K562 (cell line): ENCODE results near the gene WASF2. TPM values are rescaled to one million over a fixed set of nuclear protein-coding genes. Genes with fewer than 3 reads are reported as not detected.
"Not testable (repeated sequence)": the region's sequence is repeated elsewhere in the genome, so short reads cannot be mapped to it uniquely, and the experiment has no call there.

ENCODE experiments used
- ATAC-seq: fragments of 200-7000 bp; cut with Tn5 transposase; 3 replicates; pipeline ENCODE4 v1.9.1; 2020; ENCODE audit warnings: moderate library complexity
- BruUV-seq: library from RNA; stranded (reverse); fragments of 400-500 nt; replicated peaks from 2 replicates; lab custom pipeline; 2021; lab: Mats Ljungman, UMichigan
- CTCF ChIA-PET: fragments of 300-600 bp; formaldehyde crosslinking; extraction: SDS; loops from one replicate; lab custom pipeline; 2021; ENCODE audit warnings: low intra/inter-chr PET ratio; lab: Yijun Ruan, JAX
- POLR2A ChIA-PET: fragments of 300-600, 350-650 bp; sonication (Branson Sonifier 250); formaldehyde crosslinking; extraction: SDS; loops from one replicate; lab custom pipeline; 2021; ENCODE audit warnings: antibody characterized with exemption, inconsistent platforms; lab: Yijun Ruan, JAX
- DNase-seq, 4 experiments: peaks; one replicate each; pipeline versions ENCODE4 v3.0.0 to v3.0.0-alpha.2; 2011 to 2018; ENCODE audit warnings: low spot score in 3 of 4, mixed read lengths in 3 of 4; ENCODE audit errors: extremely low read depth in 1 of 4
- FAIRE-seq: peaks from 2 replicates; lab custom pipeline; 2011; peaks lifted over from hg19 to GRCh38; lab: Jason Lieb, UNC
- H2AFZ ChIP-seq: 2 replicates; pipeline ENCODE4 v1.6.0; 2011; ENCODE audit warnings: low read depth, low read length, control low read depth, inconsistent platforms
- H3K27ac ChIP-seq: fragments of 200-600 bp; 3 replicates; pipeline ENCODE4 v1.8.0; 2011; ENCODE audit warnings: low read depth, mild to moderate bottlenecking, control low read depth, inconsistent platforms, low read length, moderate library complexity, mixed read lengths; ENCODE audit errors: extremely low read depth
- H3K27me3 ChIP-seq, 2 experiments: fragments of 300-600 bp in 1 of 2; 2 replicates in 1 of 2; 3 replicates in 1 of 2; pipeline versions ENCODE4 v1.6.0 to v1.8.0; 2011; ENCODE audit warnings: inconsistent platforms in 2 of 2, low read length in 2 of 2, mild to moderate bottlenecking in 1 of 2, mixed read lengths in 1 of 2, moderate library complexity in 1 of 2; ENCODE audit not compliant: control insufficient read depth in 2 of 2, insufficient read depth in 2 of 2
- H3K36me3 ChIP-seq: fragments of 300-600 bp; 3 replicates; pipeline ENCODE4 v1.8.0; 2011; ENCODE audit warnings: mild to moderate bottlenecking, low read length, inconsistent platforms; ENCODE audit not compliant: control insufficient read depth, insufficient read depth
- H3K4me1 ChIP-seq, 2 experiments: fragments of 200-600 bp in 1 of 2; replicated peaks in 1 of 2; 2 replicates in 1 of 2; 3 replicates in 1 of 2; pipeline versions ENCODE4 v1.5.1 to v1.8.0; 2011; ENCODE audit warnings: inconsistent platforms in 2 of 2, low read length in 2 of 2, mild to moderate bottlenecking in 1 of 2, mixed read lengths in 1 of 2, moderate library complexity in 1 of 2; ENCODE audit not compliant: control insufficient read depth in 2 of 2, insufficient read depth in 2 of 2
- H3K4me2 ChIP-seq: 2 replicates; pipeline ENCODE4 v1.6.1; 2011; ENCODE audit warnings: low read length, control low read depth, inconsistent platforms, mixed read lengths; ENCODE audit not compliant: insufficient read depth
- H3K4me3 ChIP-seq: fragments of 200-600 bp; sonication (generic), shearing (Covaris generic); 2 replicates; pipeline ENCODE4 v1.5.1; 2016; ENCODE audit warnings: control low read depth, inconsistent platforms
- H3K79me2 ChIP-seq: fragments of 200-600 bp; 3 replicates; pipeline ENCODE4 v1.8.0; 2011; ENCODE audit warnings: low read length, inconsistent platforms; ENCODE audit not compliant: control insufficient read depth, insufficient read depth
- H3K9ac ChIP-seq, 2 experiments: 2 replicates each; pipeline versions ENCODE4 v1.6.0 to v1.6.1; 2011; ENCODE audit warnings: low read depth in 2 of 2, low read length in 2 of 2, control low read depth in 1 of 2, inconsistent platforms in 1 of 2, mild to moderate bottlenecking in 1 of 2, mixed read lengths in 1 of 2; ENCODE audit not compliant: insufficient read depth in 1 of 2
- H3K9me1 ChIP-seq: one replicate; pipeline ENCODE4 v1.6.0; 2011; ENCODE audit warnings: inconsistent platforms, mild to moderate bottlenecking, low read length, moderate library complexity; ENCODE audit not compliant: control insufficient read depth, insufficient read depth
- H3K9me3 ChIP-seq: replicated peaks from 2 replicates; pipeline ENCODE4 v1.5.1; 2011; ENCODE audit warnings: low read depth, low read length, inconsistent platforms; ENCODE audit not compliant: control insufficient read depth, insufficient read depth
- H4K20me1 ChIP-seq: replicated peaks from 2 replicates; pipeline ENCODE4 v1.6.1; 2011; ENCODE audit warnings: low read length, inconsistent platforms, mixed read lengths; ENCODE audit not compliant: control insufficient read depth, insufficient read depth
- CAMTA2 ChIP-seq: fragments of 250-450 bp; sonication (Bioruptor Pico); conservative IDR thresholded peaks from 2 replicates; pipeline ENCODE4 v1.5.1; 2022
- ETV1 ChIP-seq: fragments of 450-650 bp; conservative IDR thresholded peaks from 2 replicates; pipeline ENCODE4 v1.6.1; 2016; ENCODE audit warnings: missing genetic modification characterization, control low read depth, low read depth, missing compliant biosample characterization
- HNRNPK ChIP-seq: fragments of 200-400 bp; formaldehyde crosslinking; IDR thresholded peaks from one replicate; pipeline ENCODE4 v1.6.1; 2018; ENCODE audit warnings: mild to moderate bottlenecking, low read depth, low read length; ENCODE audit not compliant: poor library complexity, severe bottlenecking
- NCOA2 ChIP-seq, 2 experiments: fragments of 450-650 bp; IDR thresholded peaks; 2 replicates each; pipeline ENCODE4 v1.6.1; 2018; ENCODE audit warnings: mild to moderate bottlenecking in 2 of 2, moderate library complexity in 1 of 2; ENCODE audit not compliant: partially characterized antibody in 2 of 2
- NRF1 ChIP-seq, 2 experiments: fragments of 450-650 bp; IDR thresholded peaks in 1 of 2; conservative IDR thresholded peaks in 1 of 2; 2 replicates each; pipeline ENCODE4 v1.6.1; 2014; ENCODE audit warnings: mild to moderate bottlenecking in 2 of 2
- STAG1 ChIP-seq: sonication (generic); formaldehyde crosslinking; IDR thresholded peaks from 2 replicates; pipeline ENCODE4 v1.5.0; 2020; ENCODE audit warnings: missing genetic modification reagents, borderline replicate concordance
- ZNF146 ChIP-seq: IDR thresholded peaks from one replicate; pipeline ENCODE4 v1.6.1; 2018; ENCODE audit warnings: missing compliant biosample characterization; ENCODE audit not compliant: unreplicated experiment
- ZNF384 ChIP-seq: IDR thresholded peaks from 2 replicates; pipeline ENCODE4 v1.6.1; 2012; ENCODE audit warnings: low read depth, low read length, improper control_type of control experiment
- ZNF77 ChIP-seq: fragments of 250-450 bp; sonication (Bioruptor Pico); IDR thresholded peaks from 2 replicates; pipeline ENCODE4 v1.5.0; 2020
- ZNF830 ChIP-seq: fragments of 250-450 bp; sonication (Bioruptor Pico); IDR thresholded peaks from 2 replicates; pipeline ENCODE4 v1.5.0; 2021; ENCODE audit warnings: mild to moderate bottlenecking
- WGBS: fragments of 100-300 bp; shearing (Covaris generic); methylation state at CpG from one replicate; pipeline ENCODE4 v1.1.6; 2016; ENCODE audit warnings: low coverage, mixed read lengths; ENCODE audit not compliant: insufficient coverage; ENCODE audit errors: missing lambda C conversion rate; 5-methylcytosine and 5-hydroxymethylcytosine counted together
- in situ Hi-C: fragments of 300-500 bp; cut with MboI; formaldehyde crosslinking; loops from 4 replicates; pipeline ENCODE4 v1.15.0; 2018; ENCODE audit warnings: inconsistent platforms, mixed read lengths
- intact Hi-C: fragments of 100-400 bp; cut with micrococcal nuclease; formaldehyde crosslinking; loops from 2 replicates; pipeline ENCODE4 v1.14.2; 2022
- polyA plus RNA-seq, 8 experiments: library from polyadenylated mRNA; depleted of rRNA in 4 of 8; stranded (reverse) in 5 of 8; unstranded in 3 of 8; fragments of >200 nt; fragmentation: Nextera tagmentation in 2 of 8; fragmentation: Illumina TruSeq in 1 of 8; extraction: Ambion mirVana in 2 of 8; extraction: Trizol in 1 of 8; gene quantifications; 2 replicates each; pipeline versions ENCODE4 v1.2.1 to v1.2.3, GENCODE V29; 2011 to 2014; ENCODE audit warnings: inconsistent platforms in 1 of 8, missing spikeins in 1 of 8
- total RNA-seq, 7 experiments: library from RNA; depleted of rRNA in 6 of 7; stranded (reverse); fragments of >200 nt in 6 of 7; fragmentation: Illumina TruSeq in 2 of 7; extraction: Trizol in 2 of 7; gene quantifications; 2 replicates each; pipeline versions ENCODE4 v1.2.1 to v1.2.3, GENCODE V29; 2011 to 2021; ENCODE audit warnings: low replicate concordance in 1 of 7
- TF ChIP-seq, protein P1 (sequence below): sonication (generic); formaldehyde crosslinking; IDR thresholded peaks from 2 replicates; pipeline ENCODE4 v1.8.0; 2022; ENCODE audit warnings: mild to moderate bottlenecking, missing genetic modification reagents
- TF ChIP-seq, protein P2 (sequence below): fragments of 250-450 bp; sonication (Bioruptor Pico); IDR thresholded peaks from 2 replicates; pipeline ENCODE4 v1.5.0; 2021
- TF ChIP-seq, protein P3 (sequence below): conservative IDR thresholded peaks from 2 replicates; pipeline ENCODE4 v1.6.1; 2011; ENCODE audit warnings: low read depth, mild to moderate bottlenecking, low read length; ENCODE audit not compliant: control insufficient read depth

The WASF2 gene
- total and polyA plus RNA-seq, 9 of the 15 experiments (the other 6 are each of a cell fraction or from before 2014, with no cell fraction given), result 8.2 to 163 (median 31.2) TPM

DNA sequence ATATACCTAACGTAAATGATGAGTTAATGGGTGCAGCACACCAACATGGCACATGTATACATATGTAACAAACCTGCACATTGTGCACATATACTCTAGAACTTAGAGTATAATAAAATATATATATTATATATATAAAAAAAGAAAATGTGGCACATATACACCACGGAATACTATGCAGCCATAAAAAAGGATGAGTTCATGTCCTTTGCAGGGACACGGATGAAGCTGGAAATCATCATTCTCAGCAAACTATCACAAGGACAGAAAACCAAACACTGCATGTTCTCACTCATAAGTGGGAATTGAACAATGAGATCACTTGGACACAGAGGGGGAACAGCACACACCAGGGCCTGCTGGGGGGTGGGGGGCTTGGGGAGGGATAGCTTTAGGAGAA lies 105.2 kb downstream of the WASF2 start:
- DNase-seq, H3K9ac ChIP-seq, BruUV-seq, H2AFZ ChIP-seq, FAIRE-seq, H3K27me3 ChIP-seq, H3K36me3 ChIP-seq, H3K9me1 ChIP-seq, H3K4me2 ChIP-seq, H3K79me2 ChIP-seq, H4K20me1 ChIP-seq, CTCF ChIA-PET, ATAC-seq, H3K9me3 ChIP-seq, H3K4me3 ChIP-seq, H3K27ac ChIP-seq: not testable (repeated sequence)
- 41% methylated on average over 3 of the region's 3 CpGs for WGBS
- in situ Hi-C loops (loop anchor here (5.0 kb wide), 1 partner anchor 82 kb away; no protein-coding TSS in a partner anchor), intact Hi-C loops (loop anchor here (5.0 kb wide), 1 partner anchor 282 kb away; no protein-coding TSS in a partner anchor)
- TF ChIP-seq ZNF146, result peak; percentile 74
- H3K4me1 ChIP-seq, result peaks cover 5 to 22% of the 10 kb centered on the region in 2 experiments; a peak in 4 of 5 replicates
- POLR2A ChIA-PET, result interaction anchor here (0.8 kb wide), 1 partner anchor 17 kb away, joined by 5 read pairs; no protein-coding TSS in a partner anchor

DNA sequence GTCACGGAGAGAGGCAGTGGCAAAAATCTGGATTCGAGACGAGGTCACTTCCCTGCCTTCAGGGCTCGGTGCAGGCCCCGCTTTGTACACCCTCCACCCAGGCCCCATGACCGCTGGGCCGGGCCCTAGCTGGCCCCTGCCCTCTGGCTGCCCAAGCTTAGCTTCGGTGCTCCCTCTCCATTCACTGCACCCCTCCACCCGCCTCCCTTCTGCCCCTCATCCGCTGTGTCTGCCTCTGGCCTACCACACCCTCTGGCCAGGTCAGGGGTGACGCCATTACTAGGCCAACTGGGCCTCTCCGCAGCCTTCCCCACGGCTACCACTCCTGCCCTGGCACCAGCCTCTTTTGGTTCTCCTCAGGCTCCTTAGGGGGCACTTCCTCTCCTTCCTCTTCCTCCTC lies 106.3 kb downstream of the WASF2 start:
- H3K27ac ChIP-seq, result no peak overlapping the region
- peak overlapping the region in 1 of 2 experiments; percentile 62; a peak in 2 of 4 replicates for H3K9ac ChIP-seq
- no peaks in the 10 kb centered on the region for H3K36me3 ChIP-seq
- FAIRE-seq (no peak), ATAC-seq (no peak), DNase-seq (no peak)
- H2AFZ ChIP-seq, result peak overlapping the region; percentile 47
- no TSS peak for BruUV-seq
- intact Hi-C loops (no loop called here), in situ Hi-C loops (no loop called here)
- no peaks in the 10 kb centered on the region for H3K9me1 ChIP-seq
- CTCF ChIA-PET, result interaction anchor here (0.6 kb wide), 1 partner anchor 283 kb away, joined by 3 read pairs; no protein-coding TSS in a partner anchor
- peaks cover 5 to 31% of the 10 kb centered on the region in 2 experiments; a peak in 4 of 5 replicates for H3K4me1 ChIP-seq
- H3K79me2 ChIP-seq, result no peaks in the 10 kb centered on the region
- no peaks in the 10 kb centered on the region for H3K9me3 ChIP-seq
- H4K20me1 ChIP-seq, result no peaks in the 10 kb centered on the region; the same call in 1 of the 2 replicates
- WGBS, result 47% methylated on average over 13 of the region's 13 CpGs
- H3K4me2 ChIP-seq, result peak overlapping the region; percentile 53
- no peaks in the 10 kb centered on the region for H3K27me3 ChIP-seq
- peak overlapping the region; percentile 32 for H3K4me3 ChIP-seq
- POLR2A ChIA-PET, result interaction anchor here (0.9 to 1.2 kb wide), 2 partner anchors 11 to 25 kb away, joined by 3 to 4 read pairs; no protein-coding TSS in a partner anchor
- TF ChIP-seq, protein P1, sequence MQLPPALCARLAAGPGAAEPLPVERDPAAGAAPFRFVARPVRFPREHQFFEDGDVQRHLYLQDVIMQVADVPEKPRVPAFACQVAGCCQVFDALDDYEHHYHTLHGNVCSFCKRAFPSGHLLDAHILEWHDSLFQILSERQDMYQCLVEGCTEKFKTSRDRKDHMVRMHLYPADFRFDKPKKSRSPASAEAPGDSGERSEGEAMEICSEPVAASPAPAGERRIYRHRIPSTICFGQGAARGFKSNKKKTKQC (CRISPR knock-in tag), result no peak
- TF ChIP-seq ETV1 (tag) (no peak), NRF1 (conservative IDR thresholded peaks at IDR 0.05 in 1 of 2, IDR thresholded peaks at IDR 0.05 in 1 of 2) (0 out of 4 replicates have a peak, but pooled peaks of 1 of the 2 experiments have one; percentile 2), NCOA2 (IDR thresholded peaks at IDR 0.05; ENCODE audit: partially characterized antibody in 2 of 2) (no peak), ZNF77 (CRISPR knock-in tag) (no peak), HNRNPK (no peak), ZNF384 (no peak), ZNF830 (CRISPR knock-in tag) (no peak), CAMTA2 (CRISPR knock-in tag) (no peak), STAG1 (CRISPR knock-in tag) (0 out of 2 replicates have a peak, but pooled peaks have one; percentile 7)
- TF ChIP-seq, protein P2, sequence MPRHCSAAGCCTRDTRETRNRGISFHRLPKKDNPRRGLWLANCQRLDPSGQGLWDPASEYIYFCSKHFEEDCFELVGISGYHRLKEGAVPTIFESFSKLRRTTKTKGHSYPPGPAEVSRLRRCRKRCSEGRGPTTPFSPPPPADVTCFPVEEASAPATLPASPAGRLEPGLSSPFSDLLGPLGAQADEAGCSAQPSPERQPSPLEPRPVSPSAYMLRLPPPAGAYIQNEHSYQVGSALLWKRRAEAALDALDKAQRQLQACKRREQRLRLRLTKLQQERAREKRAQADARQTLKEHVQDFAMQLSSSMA (CRISPR knock-in tag), result no peak
- TF ChIP-seq, protein P3, sequence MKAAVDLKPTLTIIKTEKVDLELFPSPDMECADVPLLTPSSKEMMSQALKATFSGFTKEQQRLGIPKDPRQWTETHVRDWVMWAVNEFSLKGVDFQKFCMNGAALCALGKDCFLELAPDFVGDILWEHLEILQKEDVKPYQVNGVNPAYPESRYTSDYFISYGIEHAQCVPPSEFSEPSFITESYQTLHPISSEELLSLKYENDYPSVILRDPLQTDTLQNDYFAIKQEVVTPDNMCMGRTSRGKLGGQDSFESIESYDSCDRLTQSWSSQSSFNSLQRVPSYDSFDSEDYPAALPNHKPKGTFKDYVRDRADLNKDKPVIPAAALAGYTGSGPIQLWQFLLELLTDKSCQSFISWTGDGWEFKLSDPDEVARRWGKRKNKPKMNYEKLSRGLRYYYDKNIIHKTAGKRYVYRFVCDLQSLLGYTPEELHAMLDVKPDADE, result 0 out of 2 replicates have a peak, but pooled peaks have one; percentile 21
